Measurements from ENCODE around the gene EGLN1. TPM values are rescaled to one million over a fixed set of nuclear protein-coding genes. Genes with fewer than 3 reads are reported as not detected.

EGLN1 gene
- total RNA-seq, 3 donors from 2014 or later (not counting 1 experiment from before 2014, with no cell fraction given) = 14.2 to 27.5 (median 24.5) TPM

- intact Hi-C loops (cut with micrococcal nuclease) = no loop called here
- peak overlapping the region in 1 of 2 donors; percentile 15 for H3K27ac Mint-ChIP-seq
- Histone ChIP-seq H3K27ac (ENCODE audit: low read length) (no peak overlapping the region), H3K9me3 (ENCODE audit: control insufficient read depth, insufficient read depth, low read length) (no peaks in the 10 kb centered on the region), H3K36me3 (ENCODE audit: control insufficient read depth, insufficient read depth, low read length) (no peaks in the 10 kb centered on the region), H3K4me3 (ENCODE audit: low read length) (no peak overlapping the region), H3K27me3 (ENCODE audit: control insufficient read depth, insufficient read depth, low read length) (no peaks in the 10 kb centered on the region), H3K4me1 (ENCODE audit: control insufficient read depth, insufficient read depth, low read length) (peaks cover 3% of the 10 kb centered on the region)
- H3K4me3 Mint-ChIP-seq = no peak overlapping the region
- H3K4me1 Mint-ChIP-seq = peaks cover 59 to 65% of the 10 kb centered on the region in 2 donors
- H3K27me3 Mint-ChIP-seq (ENCODE audit: low read depth in 2 of 2) = no peaks in the 10 kb centered on the region
- no peaks in the 10 kb centered on the region for H3K36me3 Mint-ChIP-seq
- 71% methylated on average over 10 of the region's 10 CpGs for WGBS (ENCODE audit: insufficient coverage)
- ATAC-seq (no peak), DNase-seq (no peak)
- no peaks in the 10 kb centered on the region for H3K9me3 Mint-ChIP-seq
- TF ChIP-seq CTCF (IDR thresholded peaks at IDR 0.05) = no peak
Measured at GRCh38 chr1:231395076-231395997, 26.8 kb downstream of the EGLN1 start.

DNA sequence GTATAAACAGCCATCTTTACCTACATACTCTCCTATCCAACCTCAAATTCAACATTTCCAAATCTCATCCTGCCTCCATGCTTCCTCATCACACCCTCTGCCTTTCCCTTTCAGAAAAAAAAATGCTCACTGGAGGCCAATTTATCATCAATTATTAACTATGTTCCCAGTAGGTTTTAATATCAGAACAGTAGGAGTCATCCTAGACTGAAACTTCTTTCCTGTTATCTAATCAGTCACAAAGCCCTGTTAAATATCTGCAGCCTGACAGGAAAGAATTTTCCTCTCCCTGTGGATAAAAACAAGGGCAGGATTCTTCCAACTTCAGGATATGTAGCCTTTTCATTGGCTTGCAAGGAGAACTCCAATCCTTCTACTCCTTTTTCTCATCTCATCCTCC, 28.4 kb downstream of the EGLN1 start:
- Histone ChIP-seq H3K4me1 (ENCODE audit: control insufficient read depth, insufficient read depth, low read length) (peaks cover 3% of the 10 kb centered on the region), H3K27me3 (ENCODE audit: control insufficient read depth, insufficient read depth, low read length) (no peaks in the 10 kb centered on the region), H3K9me3 (ENCODE audit: control insufficient read depth, insufficient read depth, low read length) (no peaks in the 10 kb centered on the region), H3K4me3 (ENCODE audit: low read length) (no peak overlapping the region), H3K27ac (ENCODE audit: low read length) (no peak overlapping the region), H3K36me3 (ENCODE audit: control insufficient read depth, insufficient read depth, low read length) (no peaks in the 10 kb centered on the region)
- ATAC-seq (no peak), DNase-seq (no peak)
- H3K4me3 Mint-ChIP-seq = no peak overlapping the region
- no peaks in the 10 kb centered on the region for H3K9me3 Mint-ChIP-seq
- no peaks in the 10 kb centered on the region for H3K36me3 Mint-ChIP-seq
- intact Hi-C loops (cut with micrococcal nuclease) = no loop called here
- H3K27ac Mint-ChIP-seq = no peak overlapping the region
- TF ChIP-seq CTCF (IDR thresholded peaks at IDR 0.05) = no peak
- peaks cover 55 to 69% of the 10 kb centered on the region in 2 donors for H3K4me1 Mint-ChIP-seq
- H3K27me3 Mint-ChIP-seq (ENCODE audit: low read depth in 2 of 2) = no peaks in the 10 kb centered on the region

- ATAC-seq = no peak
- no peak overlapping the region for H3K4me3 Mint-ChIP-seq
- no peak overlapping the region for H3K27ac Mint-ChIP-seq
- H3K4me1 ChIP-seq (ENCODE audit: control insufficient read depth, insufficient read depth, low read length) = peaks cover 3% of the 10 kb centered on the region
- no peaks in the 10 kb centered on the region for H3K27me3 Mint-ChIP-seq (ENCODE audit: low read depth in 2 of 2)
- H3K9me3 Mint-ChIP-seq = no peaks in the 10 kb centered on the region
- no peak for TF ChIP-seq CTCF (IDR thresholded peaks at IDR 0.05)
- no peaks in the 10 kb centered on the region for H3K36me3 Mint-ChIP-seq
- H3K27ac ChIP-seq (ENCODE audit: low read length) = no peak overlapping the region
- no peaks in the 10 kb centered on the region for H3K9me3 ChIP-seq (ENCODE audit: control insufficient read depth, insufficient read depth, low read length)
- no peak for DNase-seq
- H3K4me1 Mint-ChIP-seq = peaks cover 56 to 66% of the 10 kb centered on the region in 2 donors
- no peaks in the 10 kb centered on the region for H3K36me3 ChIP-seq (ENCODE audit: control insufficient read depth, insufficient read depth, low read length)
- H3K27me3 ChIP-seq (ENCODE audit: control insufficient read depth, insufficient read depth, low read length) = no peaks in the 10 kb centered on the region
- WGBS (ENCODE audit: insufficient coverage) = 82% methylated on average over 1 of the region's 1 CpG
- intact Hi-C loops (cut with micrococcal nuclease) = no loop called here
- H3K4me3 ChIP-seq (ENCODE audit: low read length) = no peak overlapping the region
Measured at GRCh38 chr1:231392389-231393131, 29.5 kb downstream of the EGLN1 start.
